ENCODE results near the gene SLX4IP.
"Not testable (repeated sequence)": the region's sequence is repeated elsewhere in the genome, so short reads cannot be mapped to it uniquely, and the experiment has no call there.

The SLX4IP gene

DNA sequence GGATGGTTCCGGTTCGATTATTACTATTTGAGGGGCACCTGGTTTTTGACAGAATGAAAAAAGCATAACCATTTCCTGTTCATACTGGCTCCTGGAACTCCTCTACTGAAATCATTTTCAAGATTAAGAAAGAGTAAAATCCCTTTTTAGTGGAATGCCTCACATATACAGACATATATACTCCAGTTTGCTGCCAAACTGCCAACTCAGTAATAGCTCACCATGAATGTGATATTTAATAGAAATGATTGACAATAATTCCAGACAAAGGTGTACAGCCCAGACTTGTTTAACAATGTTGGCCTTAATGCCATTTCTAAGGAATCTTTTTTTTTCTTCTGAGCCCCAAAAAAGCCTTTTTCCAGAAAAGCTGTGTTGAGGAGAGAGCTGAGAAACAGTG is 145.6 kb downstream of the SLX4IP start:
- Mint-ChIP-seq H3K4me3 (no peak overlapping the region), H3K4me1 (ENCODE audit: low read depth) (peaks cover 12% of the 10 kb centered on the region), H3K27me3 (no peaks in the 10 kb centered on the region), H3K9me3 (no peaks in the 10 kb centered on the region), H3K36me3 (ENCODE audit: low read depth) (peaks cover 16% of the 10 kb centered on the region), H3K27ac (peak overlapping the region; percentile 62)

DNA sequence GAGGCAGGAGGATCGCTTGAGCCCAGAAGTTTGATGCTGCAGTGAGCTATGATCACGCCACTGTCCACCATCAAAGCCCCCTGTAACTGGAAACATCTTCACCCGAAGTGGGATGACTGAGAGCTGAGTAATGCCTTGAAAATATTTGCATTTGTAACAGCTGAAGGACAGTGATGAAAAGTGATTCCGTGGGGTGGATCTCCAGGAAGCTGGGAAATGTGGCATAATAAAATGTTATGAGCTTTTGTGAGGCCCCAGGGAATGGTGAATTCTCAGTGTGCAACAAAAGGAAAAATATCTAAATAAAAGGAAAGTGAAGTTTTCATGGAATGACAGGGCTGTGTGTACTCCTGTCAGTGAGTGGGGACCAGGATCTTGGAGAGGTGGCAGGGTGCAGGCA is 146.7 kb downstream of the SLX4IP start:
- Mint-ChIP-seq H3K27me3 (no peaks in the 10 kb centered on the region), H3K4me3 (no peak overlapping the region), H3K36me3 (ENCODE audit: low read depth) (peaks cover 14% of the 10 kb centered on the region), H3K27ac (no peak overlapping the region), H3K4me1 (ENCODE audit: low read depth) (peaks cover 12% of the 10 kb centered on the region), H3K9me3 (no peaks in the 10 kb centered on the region)

DNA sequence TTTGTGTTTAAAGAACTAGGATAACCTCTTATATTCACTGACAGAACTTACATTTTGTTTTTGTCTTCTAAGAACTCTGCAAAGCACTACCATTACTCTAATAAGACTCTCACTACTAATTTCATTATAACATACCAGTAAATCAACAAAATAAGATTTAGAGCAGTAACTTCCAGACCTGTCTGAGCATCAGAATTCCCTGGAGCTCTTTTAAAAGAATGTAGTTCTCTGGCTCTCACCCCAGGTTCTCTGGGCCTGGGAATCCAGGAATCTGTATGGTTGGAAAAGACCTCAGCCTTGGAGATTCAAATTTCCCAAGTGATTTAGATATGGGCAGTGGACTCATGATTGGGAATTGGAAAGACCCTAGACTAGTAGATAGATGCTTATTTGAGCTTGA is 149.3 kb downstream of the SLX4IP start:
- Mint-ChIP-seq H3K9me3 (no peaks in the 10 kb centered on the region), H3K27me3 (no peaks in the 10 kb centered on the region), H3K27ac (no peak overlapping the region), H3K4me3 (no peak overlapping the region), H3K36me3 (ENCODE audit: low read depth) (peaks cover 14% of the 10 kb centered on the region), H3K4me1 (ENCODE audit: low read depth) (no peaks in the 10 kb centered on the region)

DNA sequence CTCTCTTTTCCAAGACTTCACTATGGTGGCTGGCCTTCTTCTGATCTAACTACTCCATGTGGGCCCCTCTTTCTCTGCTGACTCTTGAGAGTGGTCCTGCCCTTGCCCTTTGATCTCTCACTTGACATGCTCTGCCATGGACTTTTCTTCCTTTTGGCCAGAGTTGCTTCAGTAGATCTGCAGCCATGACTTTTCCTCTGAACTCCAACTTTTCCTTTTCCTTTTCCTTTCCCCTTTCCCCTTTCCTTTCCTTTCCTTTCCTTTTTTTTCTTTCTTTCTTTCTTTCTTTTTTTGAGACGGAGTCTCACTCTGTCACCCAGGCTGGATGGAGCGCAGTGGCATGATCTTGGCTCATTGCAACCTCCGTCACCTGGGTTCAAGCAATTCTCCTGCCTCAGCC is 150.2 kb downstream of the SLX4IP start:
- Mint-ChIP-seq H3K27me3 (no peaks in the 10 kb centered on the region), H3K36me3 (ENCODE audit: low read depth) (peaks cover 12% of the 10 kb centered on the region), H3K9me3 (no peaks in the 10 kb centered on the region), H3K27ac (no peak overlapping the region), H3K4me3 (no peak overlapping the region), H3K4me1 (ENCODE audit: low read depth) (no peaks in the 10 kb centered on the region)

DNA sequence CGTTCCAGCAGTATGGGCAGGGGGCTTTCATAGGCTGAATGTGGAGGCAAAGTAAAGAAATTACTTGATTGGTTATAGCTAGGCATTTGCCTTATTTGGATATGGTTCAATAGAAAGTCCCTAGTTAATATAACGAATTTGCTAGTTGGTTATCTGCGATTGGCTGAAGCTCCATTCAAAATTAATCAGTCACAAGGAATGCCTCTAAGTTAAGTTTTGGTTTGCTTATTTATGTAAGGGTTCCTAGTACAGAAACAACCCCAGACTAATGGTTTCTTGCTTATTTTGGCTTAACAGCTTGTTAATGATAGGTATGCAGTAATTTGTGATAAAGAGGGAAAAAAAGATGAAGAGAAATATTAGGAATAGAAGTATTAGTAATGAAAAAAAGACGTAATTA is 151.2 kb downstream of the SLX4IP start:
- Mint-ChIP-seq H3K27me3 (no peaks in the 10 kb centered on the region), H3K4me1 (ENCODE audit: low read depth) (no peaks in the 10 kb centered on the region), H3K36me3 (ENCODE audit: low read depth) (peaks cover 4% of the 10 kb centered on the region), H3K27ac (no peak overlapping the region), H3K4me3 (no peak overlapping the region), H3K9me3 (no peaks in the 10 kb centered on the region)

DNA sequence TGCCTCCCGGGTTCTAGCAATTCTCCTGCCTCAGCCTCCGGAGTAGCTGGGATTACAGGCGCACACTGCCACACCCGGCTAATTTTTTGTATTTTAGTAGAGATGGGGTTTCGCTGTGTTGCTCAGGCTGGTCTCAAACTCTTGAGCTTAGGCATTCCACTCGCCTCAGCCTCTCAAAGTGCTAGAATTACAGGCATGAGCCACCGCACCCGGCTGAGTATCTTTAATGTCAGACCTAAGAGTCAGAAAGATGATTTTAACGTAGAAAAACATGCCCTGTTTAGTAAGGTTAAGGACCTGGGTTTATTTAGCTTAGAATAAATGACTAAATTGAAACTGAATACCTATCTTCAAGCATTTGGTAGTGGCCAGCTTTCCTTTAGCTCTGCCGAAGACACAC is 155.3 kb downstream of the SLX4IP start:
- H3K4me3 Mint-ChIP-seq; H3K9me3 Mint-ChIP-seq; H3K36me3 Mint-ChIP-seq (ENCODE audit: low read depth): not testable (repeated sequence)

DNA sequence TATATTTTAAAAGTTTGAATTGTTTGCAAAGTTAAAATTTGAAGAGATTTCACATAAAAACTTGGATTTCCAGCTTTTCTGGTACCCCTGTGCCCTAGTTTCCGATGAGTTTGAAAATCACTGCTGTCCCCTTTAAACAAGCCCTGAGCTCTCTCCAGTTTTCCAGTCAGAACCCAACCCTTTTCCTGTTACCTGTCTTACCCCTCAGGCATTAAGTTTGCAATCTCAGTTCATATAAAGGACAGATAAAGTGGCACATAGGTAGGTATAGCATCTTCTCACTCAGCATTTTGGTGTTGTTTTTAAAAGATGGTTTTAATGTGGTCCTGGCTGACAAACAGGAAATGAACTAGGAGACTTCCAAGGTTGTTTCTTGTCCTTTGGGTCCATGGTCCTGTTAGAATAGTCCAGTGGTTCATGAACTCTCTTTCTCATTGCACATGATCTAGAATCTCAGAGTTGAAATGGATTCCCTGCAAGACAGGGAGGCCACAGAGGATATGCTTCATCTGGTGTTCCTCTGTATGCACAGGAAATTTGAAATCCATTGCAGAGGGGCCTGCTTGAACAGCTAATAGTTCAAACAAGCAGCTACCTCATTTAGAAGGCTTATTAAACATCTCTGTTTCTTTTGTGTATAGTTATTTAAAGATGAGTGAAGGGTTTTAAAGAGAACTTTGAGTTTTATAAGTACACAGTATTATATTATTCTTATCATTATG is 156.0 kb downstream of the SLX4IP start:
- no peak overlapping the region for H3K27ac Mint-ChIP-seq
- H3K27me3 Mint-ChIP-seq, result no peaks in the 10 kb centered on the region
- H3K36me3 Mint-ChIP-seq (ENCODE audit: low read depth), result peaks cover 4% of the 10 kb centered on the region
- H3K4me3 Mint-ChIP-seq, result no peak overlapping the region
- H3K9me3 Mint-ChIP-seq, result no peaks in the 10 kb centered on the region
- peaks cover 4% of the 10 kb centered on the region for H3K4me1 Mint-ChIP-seq (ENCODE audit: low read depth)

More for the DNA sequence above, 155.3 kb downstream of the SLX4IP start:
- not testable (repeated sequence) for H3K4me1 Mint-ChIP-seq (ENCODE audit: low read depth); H3K27ac Mint-ChIP-seq; H3K27me3 Mint-ChIP-seq

DNA sequence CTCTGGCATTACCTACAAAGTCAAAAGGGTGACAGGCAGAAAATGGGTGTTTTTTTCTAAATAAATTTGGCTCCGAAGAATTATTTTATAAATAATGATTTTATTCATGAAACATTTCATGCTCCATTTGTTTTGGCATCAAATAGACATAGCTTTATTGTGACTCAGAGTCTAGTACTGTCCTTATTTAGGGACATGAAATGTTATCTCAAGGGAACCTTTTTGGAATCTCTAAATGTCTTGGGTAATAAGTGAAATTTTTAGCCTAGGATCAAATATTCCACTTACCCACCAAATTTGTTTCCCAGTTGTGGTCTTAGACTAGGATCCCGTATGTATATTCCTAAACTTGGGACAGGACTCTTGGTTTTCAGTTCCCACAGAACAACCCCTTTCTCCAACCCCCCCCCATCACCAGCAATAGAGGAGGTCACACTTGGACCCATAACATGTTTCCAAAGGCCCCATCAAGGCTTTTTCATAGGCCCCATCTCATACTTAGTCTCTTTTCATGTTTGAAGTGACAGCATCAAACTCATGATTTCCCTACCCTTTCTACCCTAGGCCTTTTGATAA is 156.9 kb downstream of the SLX4IP start:
- Mint-ChIP-seq H3K27ac (no peak overlapping the region), H3K9me3 (no peaks in the 10 kb centered on the region), H3K36me3 (ENCODE audit: low read depth) (peaks cover 4% of the 10 kb centered on the region), H3K4me1 (ENCODE audit: low read depth) (peaks cover 4% of the 10 kb centered on the region), H3K4me3 (no peak overlapping the region), H3K27me3 (no peaks in the 10 kb centered on the region)

DNA sequence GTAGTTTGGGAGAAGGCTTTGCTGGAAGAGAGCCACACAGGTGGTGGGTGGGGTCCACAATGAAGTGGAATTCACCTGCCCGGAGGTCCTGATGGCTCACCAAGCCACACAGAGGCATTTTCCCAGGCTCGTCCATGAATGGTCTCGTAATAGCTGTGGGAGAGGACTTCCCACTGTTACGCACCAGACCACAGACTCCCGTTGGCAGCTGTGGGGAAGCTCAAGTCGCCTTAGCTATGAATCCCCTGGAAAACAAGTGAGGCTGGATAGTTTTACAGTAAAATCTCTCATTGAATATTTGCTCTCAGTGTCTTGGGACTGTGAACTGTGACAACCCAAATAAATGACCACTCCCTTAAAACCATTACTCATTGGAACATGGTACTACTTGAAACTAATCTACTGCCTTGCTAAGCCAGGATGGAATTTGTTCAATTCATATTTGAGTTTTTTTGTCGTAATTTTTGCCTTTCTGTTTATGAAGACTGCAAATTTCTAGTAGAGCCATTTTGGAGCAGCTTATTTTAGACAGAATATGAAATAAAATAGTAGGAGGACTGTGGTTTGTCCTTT is 159.3 kb downstream of the SLX4IP start:
- Mint-ChIP-seq H3K4me1 (ENCODE audit: low read depth) (peaks cover 16% of the 10 kb centered on the region), H3K27ac (no peak overlapping the region), H3K4me3 (no peak overlapping the region), H3K36me3 (ENCODE audit: low read depth) (peaks cover 10% of the 10 kb centered on the region), H3K27me3 (no peaks in the 10 kb centered on the region), H3K9me3 (no peaks in the 10 kb centered on the region)

DNA sequence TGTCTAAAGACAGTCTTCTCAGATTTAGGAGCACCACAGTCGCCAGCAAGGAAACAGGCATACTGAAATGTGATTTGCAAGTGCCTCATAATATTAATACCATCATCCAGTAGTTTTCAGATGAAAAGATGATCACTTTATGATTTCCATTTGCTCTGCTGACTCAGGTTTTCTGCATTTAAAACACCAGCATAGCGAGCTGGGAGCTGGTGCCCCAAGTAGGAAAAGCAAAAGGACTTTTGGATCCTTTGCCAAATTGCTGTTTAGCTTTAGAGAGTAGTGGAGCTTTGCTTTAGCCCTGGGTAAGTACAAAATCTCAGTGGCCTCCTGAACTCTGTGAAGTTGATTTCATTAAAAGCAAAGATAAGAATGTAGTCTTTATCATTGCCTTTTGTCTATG is 160.2 kb downstream of the SLX4IP start:
- Mint-ChIP-seq H3K36me3 (ENCODE audit: low read depth) (peaks cover 10% of the 10 kb centered on the region), H3K27me3 (no peaks in the 10 kb centered on the region), H3K4me1 (ENCODE audit: low read depth) (peaks cover 16% of the 10 kb centered on the region), H3K4me3 (no peak overlapping the region), H3K27ac (no peak overlapping the region), H3K9me3 (no peaks in the 10 kb centered on the region)

DNA sequence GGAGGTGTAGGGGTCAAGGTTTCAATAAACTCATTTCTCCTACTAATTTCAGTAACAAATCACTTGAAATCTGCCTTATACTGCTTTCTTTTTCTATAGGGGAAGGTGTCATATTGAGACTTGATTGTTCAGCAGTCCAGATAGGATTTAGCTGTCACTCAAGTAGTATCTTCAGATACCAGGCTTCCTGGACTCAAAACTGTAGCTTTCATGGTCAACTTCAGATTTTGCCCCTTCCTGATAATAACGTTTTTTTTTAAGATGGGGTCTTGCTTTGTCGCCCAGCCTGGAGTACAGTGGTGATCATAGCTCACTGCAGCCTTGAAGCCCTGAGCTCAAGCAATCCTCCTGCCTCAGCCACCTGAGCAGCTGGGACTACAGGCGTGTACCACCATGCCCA is 160.9 kb downstream of the SLX4IP start:
- peaks cover 10% of the 10 kb centered on the region for H3K36me3 Mint-ChIP-seq (ENCODE audit: low read depth)
- peaks cover 16% of the 10 kb centered on the region for H3K4me1 Mint-ChIP-seq (ENCODE audit: low read depth)
- H3K27ac Mint-ChIP-seq, result no peak overlapping the region
- H3K9me3 Mint-ChIP-seq, result no peaks in the 10 kb centered on the region
- H3K4me3 Mint-ChIP-seq, result no peak overlapping the region
- no peaks in the 10 kb centered on the region for H3K27me3 Mint-ChIP-seq

DNA sequence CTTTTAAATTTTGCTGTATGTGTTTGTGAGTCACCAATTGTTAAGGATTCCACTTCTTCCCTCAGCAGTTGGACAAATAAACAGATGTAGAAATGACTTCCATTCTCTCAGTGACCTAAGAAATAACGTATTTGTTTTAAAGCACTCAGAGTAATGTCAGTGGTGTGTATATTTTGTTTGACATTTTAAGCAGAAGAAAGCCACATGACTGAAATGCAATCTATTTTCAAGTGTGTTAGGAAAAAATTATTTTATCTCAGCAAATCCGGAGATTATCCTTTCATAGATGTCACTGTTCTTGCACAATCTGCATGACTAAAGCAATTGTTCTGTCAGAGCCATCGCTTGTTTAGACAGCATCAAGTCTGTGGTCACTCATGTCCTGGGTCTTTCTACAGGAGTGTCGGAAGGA is 161.6 kb downstream of the SLX4IP start:
- peaks cover 10% of the 10 kb centered on the region for H3K36me3 Mint-ChIP-seq (ENCODE audit: low read depth)
- no peak overlapping the region for H3K4me3 Mint-ChIP-seq
- H3K9me3 Mint-ChIP-seq, result no peaks in the 10 kb centered on the region
- no peaks in the 10 kb centered on the region for H3K27me3 Mint-ChIP-seq
- peaks cover 18% of the 10 kb centered on the region for H3K4me1 Mint-ChIP-seq (ENCODE audit: low read depth)
- no peak overlapping the region for H3K27ac Mint-ChIP-seq

DNA sequence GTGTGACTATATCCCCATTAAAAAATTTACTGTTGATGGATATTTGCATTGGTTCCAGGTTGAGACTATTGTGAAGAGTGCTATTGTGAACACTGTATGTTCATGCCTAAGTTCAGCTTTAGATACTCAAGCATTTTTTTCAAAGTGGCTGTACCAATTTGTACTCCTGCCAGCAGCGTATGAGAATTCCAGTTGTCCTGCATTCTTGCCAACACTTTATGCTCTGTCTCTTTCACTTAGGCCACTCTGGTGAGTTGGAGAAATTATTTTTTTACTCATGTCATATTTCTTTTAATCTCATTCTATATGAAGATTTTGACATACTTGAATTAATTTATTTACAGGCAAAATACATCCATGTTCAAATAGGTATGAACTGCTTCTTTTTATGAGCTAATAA is 162.5 kb downstream of the SLX4IP start:
- Mint-ChIP-seq H3K27me3 (no peaks in the 10 kb centered on the region), H3K4me1 (ENCODE audit: low read depth) (peaks cover 28% of the 10 kb centered on the region), H3K36me3 (ENCODE audit: low read depth) (peaks cover 18% of the 10 kb centered on the region), H3K9me3 (no peaks in the 10 kb centered on the region), H3K27ac (no peak overlapping the region), H3K4me3 (no peak overlapping the region)

DNA sequence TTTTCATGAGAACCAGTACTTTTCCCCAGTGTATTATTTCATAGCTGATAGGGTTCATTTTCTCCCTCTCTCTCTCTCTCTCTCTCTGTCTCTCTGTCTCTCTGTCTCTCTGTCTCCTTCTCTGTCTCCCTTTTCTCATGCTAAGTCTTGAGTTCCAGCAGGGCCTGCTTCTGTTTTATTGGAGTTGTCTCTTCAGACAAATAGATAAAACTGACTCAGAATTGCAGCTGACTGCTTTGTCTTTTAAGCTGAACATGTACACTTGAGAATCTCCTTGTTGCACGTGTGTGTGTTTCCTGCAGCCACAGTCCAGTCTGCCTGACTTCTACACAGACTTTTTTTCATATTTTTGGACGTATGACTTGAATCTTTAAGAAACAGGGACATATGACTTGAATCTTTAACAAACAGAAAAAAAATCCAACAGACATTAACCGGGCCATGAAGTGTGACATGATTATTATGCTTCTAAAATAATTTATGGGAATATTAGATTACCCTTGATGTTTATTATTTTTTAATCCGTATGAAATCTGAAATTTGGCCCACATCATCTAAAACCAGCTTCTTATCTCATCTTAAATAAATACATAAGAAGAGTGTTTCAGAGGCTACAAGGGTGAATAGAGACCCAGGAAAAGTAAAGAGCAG is 167.2 kb downstream of the SLX4IP start:
- Mint-ChIP-seq H3K27me3 (no peaks in the 10 kb centered on the region), H3K9me3 (no peaks in the 10 kb centered on the region), H3K27ac (peak overlapping the region; percentile 71), H3K4me3 (no peak overlapping the region), H3K36me3 (ENCODE audit: low read depth) (peaks cover 31% of the 10 kb centered on the region), H3K4me1 (ENCODE audit: low read depth) (peaks cover 38% of the 10 kb centered on the region)

DNA sequence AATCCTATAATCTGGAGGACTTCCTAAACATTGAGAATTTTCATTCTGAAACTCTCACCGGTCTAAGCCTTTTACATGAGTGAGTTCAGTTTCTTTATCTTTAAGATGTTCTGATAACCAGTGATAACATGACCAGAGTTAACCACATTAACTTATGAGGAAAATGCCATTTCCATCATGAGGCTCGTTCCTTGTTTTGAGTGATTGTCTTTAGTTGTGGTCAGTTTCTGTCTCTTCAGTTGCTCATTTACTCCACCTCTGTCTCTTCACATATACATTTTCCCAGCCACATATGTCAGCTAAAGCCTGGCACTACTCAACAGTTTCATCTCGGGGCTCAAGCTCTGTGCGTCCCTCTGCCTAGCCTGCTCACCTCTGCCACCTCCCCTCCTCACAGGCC is 168.3 kb downstream of the SLX4IP start:
- Mint-ChIP-seq H3K4me3 (no peak overlapping the region), H3K27me3 (no peaks in the 10 kb centered on the region), H3K27ac (peak overlapping the region; percentile 50), H3K9me3 (no peaks in the 10 kb centered on the region), H3K36me3 (ENCODE audit: low read depth) (peaks cover 28% of the 10 kb centered on the region), H3K4me1 (ENCODE audit: low read depth) (peaks cover 37% of the 10 kb centered on the region)
